Suprapubic skin (tissue), 4 donors: Measurements from ENCODE around the gene CUTA.

Source experiments
- EP300 ChIP-seq: sonication (generic); formaldehyde crosslinking; IDR thresholded peaks from one replicate; pipeline ENCODE4 v1.6.1; 2017; ENCODE audit warnings: antibody characterized with exemption
- POLR2A ChIP-seq, 2 donors: fragments of 450-650 bp; IDR thresholded peaks; one replicate each; pipeline ENCODE4 v1.6.1; 2017; ENCODE audit warnings: antibody characterized with exemption in 2 of 2, mild to moderate bottlenecking in 2 of 2, moderate library complexity in 2 of 2
- POLR2AphosphoS5 ChIP-seq, 3 donors: sonication (generic); formaldehyde crosslinking; IDR thresholded peaks; one replicate each; pipeline ENCODE4 v1.6.1; 2017; ENCODE audit warnings: antibody characterized with exemption in 3 of 3
- TF ChIP-seq, protein P1 (sequence below), 2 donors: fragments of 200-600 bp in 1 of 2; fragments of 450-650 bp in 1 of 2; sonication (generic) in 1 of 2; IDR thresholded peaks; one replicate each; pipeline ENCODE4 v1.5.1; 2016 to 2019; ENCODE audit warnings: antibody characterized with exemption in 2 of 2, mild to moderate bottlenecking in 1 of 2, moderate library complexity in 1 of 2

GRCh38 chr6:33445119-33445603, 27.3 kb upstream of the CUTA start:
- TF ChIP-seq EP300 (no peak), POLR2AphosphoS5 (IDR thresholded peaks at IDR 0.05) (no peak), POLR2A (IDR thresholded peaks at IDR 0.05) (no peak)
- TF ChIP-seq, protein P1, sequence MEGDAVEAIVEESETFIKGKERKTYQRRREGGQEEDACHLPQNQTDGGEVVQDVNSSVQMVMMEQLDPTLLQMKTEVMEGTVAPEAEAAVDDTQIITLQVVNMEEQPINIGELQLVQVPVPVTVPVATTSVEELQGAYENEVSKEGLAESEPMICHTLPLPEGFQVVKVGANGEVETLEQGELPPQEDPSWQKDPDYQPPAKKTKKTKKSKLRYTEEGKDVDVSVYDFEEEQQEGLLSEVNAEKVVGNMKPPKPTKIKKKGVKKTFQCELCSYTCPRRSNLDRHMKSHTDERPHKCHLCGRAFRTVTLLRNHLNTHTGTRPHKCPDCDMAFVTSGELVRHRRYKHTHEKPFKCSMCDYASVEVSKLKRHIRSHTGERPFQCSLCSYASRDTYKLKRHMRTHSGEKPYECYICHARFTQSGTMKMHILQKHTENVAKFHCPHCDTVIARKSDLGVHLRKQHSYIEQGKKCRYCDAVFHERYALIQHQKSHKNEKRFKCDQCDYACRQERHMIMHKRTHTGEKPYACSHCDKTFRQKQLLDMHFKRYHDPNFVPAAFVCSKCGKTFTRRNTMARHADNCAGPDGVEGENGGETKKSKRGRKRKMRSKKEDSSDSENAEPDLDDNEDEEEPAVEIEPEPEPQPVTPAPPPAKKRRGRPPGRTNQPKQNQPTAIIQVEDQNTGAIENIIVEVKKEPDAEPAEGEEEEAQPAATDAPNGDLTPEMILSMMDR (IDR thresholded peaks at IDR 0.05) = no peak
